Osteoblast (primary cell): Measurements from ENCODE around the gene HDHD5. TPM values are rescaled to one million over a fixed set of nuclear protein-coding genes. Genes with fewer than 3 reads are reported as not detected.
A peak's percentile ranks its signal among the peaks of the same experiment; 100 is the strongest.

Source experiments
- DNase-seq: peaks from one replicate; pipeline ENCODE4 v3.0.0; 2011; ENCODE audit warnings: low spot score, mixed read lengths; ENCODE audit not compliant: insufficient read length; ENCODE audit errors: missing footprints
- H2AFZ ChIP-seq: 2 replicates; pipeline ENCODE4 v1.6.0; 2011; ENCODE audit warnings: mild to moderate bottlenecking, low read length
- H3K27ac ChIP-seq: 2 replicates; pipeline ENCODE4 v1.5.1; 2011; ENCODE audit warnings: mild to moderate bottlenecking, low read depth, low read length, moderate library complexity
- H3K27me3 ChIP-seq: 2 replicates; pipeline ENCODE4 v1.6.0; 2012; ENCODE audit warnings: mild to moderate bottlenecking, control low read depth, inconsistent platforms, low read length, moderate library complexity; ENCODE audit not compliant: insufficient read depth
- H3K36me3 ChIP-seq: 2 replicates; pipeline ENCODE4 v1.5.1; 2011; ENCODE audit warnings: mild to moderate bottlenecking, low read length, control low read depth, moderate library complexity; ENCODE audit not compliant: insufficient read depth
- H3K4me1 ChIP-seq: 2 replicates; pipeline ENCODE4 v1.5.1; 2011; ENCODE audit warnings: mild to moderate bottlenecking, low read length, control low read depth, moderate library complexity; ENCODE audit not compliant: insufficient read depth
- H3K4me2 ChIP-seq: 2 replicates; pipeline ENCODE4 v1.6.0; 2011; ENCODE audit warnings: mild to moderate bottlenecking, low read length; ENCODE audit not compliant: insufficient read depth
- H3K4me3 ChIP-seq: fragments of 200-600 bp; sonication (generic); 3 replicates; pipeline ENCODE4 v1.5.1; 2012; ENCODE audit warnings: mild to moderate bottlenecking, low read length, inconsistent platforms; ENCODE audit not compliant: insufficient read depth
- H3K79me2 ChIP-seq: 2 replicates; pipeline ENCODE4 v1.6.0; 2012; ENCODE audit warnings: mild to moderate bottlenecking, low read length, control low read depth, inconsistent platforms; ENCODE audit not compliant: insufficient read depth
- H3K9me3 ChIP-seq: 2 replicates; pipeline ENCODE4 v1.5.1; 2011; ENCODE audit warnings: low read depth, low read length, control low read depth
- H4K20me1 ChIP-seq: 2 replicates; pipeline ENCODE4 v1.6.0; 2012; ENCODE audit warnings: mild to moderate bottlenecking, low read length, control low read depth; ENCODE audit not compliant: insufficient read depth
- total RNA-seq: library from RNA; depleted of rRNA; stranded (reverse); fragments of >200 nt; gene quantifications from 2 replicates; pipeline ENCODE4 v1.2.3, GENCODE V29; 2012
- TF ChIP-seq, protein P1 (sequence below): IDR thresholded peaks from 2 replicates; pipeline ENCODE4 v1.5.1; 2011; ENCODE audit warnings: mild to moderate bottlenecking, low read depth, low read length, moderate library complexity; ENCODE audit errors: extremely low read depth

HDHD5 gene
- total RNA-seq, 1 donor, result 31.8 TPM

DNA sequence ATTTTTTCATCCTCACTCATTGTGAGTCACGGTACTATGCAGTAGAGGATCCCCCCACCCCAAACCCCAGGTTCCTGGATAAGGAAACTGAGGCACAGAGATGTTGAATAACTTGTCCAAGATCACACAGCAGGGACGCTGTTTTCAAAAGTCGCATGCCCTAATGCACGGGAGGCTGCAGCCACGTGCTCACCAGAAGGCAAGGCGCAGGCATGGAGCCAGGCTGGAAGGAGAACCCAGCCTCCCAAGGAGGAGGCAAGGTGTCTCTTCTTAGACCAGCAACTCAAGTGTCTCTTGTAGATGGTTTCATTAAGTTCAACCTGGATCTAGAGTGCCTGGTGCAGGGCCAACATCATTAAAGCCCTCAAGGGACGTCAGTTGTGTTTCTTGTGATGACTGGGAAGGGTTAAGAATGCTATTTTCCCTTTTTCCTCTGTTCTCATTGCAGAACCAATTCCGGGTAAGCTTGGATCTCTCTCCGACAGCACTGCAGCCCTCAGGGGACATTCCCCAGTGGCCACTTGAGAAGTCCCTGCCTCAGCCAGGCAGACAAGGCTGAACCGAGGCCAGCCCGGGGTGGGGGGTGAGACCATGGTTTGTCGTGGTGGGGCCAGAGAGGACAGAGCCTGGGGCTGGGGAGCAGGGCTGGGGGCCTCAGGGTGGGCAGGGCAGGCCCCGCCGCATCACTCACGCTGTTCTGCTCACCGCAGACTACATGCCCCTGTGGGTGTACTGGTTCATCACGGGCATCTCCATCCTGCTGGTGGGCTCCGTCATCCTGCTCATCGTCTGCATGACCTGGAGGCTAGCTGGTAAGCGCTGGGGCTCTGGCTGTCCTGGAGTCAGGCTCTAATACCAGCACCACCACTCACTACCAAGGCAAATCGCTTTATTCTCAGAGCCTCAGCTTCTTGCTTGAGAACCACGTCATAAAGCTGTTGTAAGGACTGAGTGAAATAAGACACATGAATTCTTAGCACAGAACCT is 53.6 kb downstream of the HDHD5 start:
- H3K4me1 ChIP-seq, result no peaks in the 10 kb centered on the region

DNA sequence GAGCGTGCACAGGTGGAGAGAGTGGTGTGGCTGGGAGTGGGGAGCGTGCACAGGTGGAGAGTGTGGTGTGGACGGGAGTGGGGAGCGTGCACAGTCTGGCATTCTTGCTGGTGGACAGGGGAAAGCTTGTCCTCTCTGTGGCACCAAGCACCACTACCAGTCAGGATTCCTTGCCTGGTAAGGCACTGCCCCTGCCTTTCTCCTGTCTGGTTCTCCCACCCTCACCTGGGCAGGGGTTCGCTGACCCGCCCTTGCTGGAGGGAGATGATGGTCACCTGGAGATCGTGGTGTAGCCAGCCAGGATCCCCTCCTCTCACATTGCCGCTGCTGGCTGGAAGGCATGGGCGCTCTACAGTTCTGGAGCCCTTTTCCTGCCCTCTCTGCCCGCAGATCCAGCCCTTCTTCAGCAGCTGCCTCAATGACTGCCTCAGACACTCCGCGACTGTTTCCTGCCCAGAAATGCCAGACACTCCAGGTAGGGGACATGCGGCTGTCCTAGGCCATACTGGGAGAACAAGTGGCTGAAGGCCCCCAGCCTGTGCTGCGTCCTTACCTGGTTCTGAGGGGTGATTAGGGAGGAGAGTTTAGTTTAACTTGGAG is 54.6 kb downstream of the HDHD5 start:
- Histone ChIP-seq H3K27ac (no peak overlapping the region), H4K20me1 (no peaks in the 10 kb centered on the region), H3K79me2 (no peaks in the 10 kb centered on the region)

More for the DNA sequence above, 53.6 kb downstream of the HDHD5 start:
- Histone ChIP-seq H3K27ac (no peak overlapping the region), H3K9me3 (no peaks in the 10 kb centered on the region), H3K4me2 (no peak overlapping the region), H3K36me3 (peaks cover 16% of the 10 kb centered on the region), H3K4me3 (no peak overlapping the region), H2AFZ (no peak overlapping the region), H3K79me2 (no peaks in the 10 kb centered on the region), H3K27me3 (no peaks in the 10 kb centered on the region), H4K20me1 (no peaks in the 10 kb centered on the region)
- TF ChIP-seq, protein P1, sequence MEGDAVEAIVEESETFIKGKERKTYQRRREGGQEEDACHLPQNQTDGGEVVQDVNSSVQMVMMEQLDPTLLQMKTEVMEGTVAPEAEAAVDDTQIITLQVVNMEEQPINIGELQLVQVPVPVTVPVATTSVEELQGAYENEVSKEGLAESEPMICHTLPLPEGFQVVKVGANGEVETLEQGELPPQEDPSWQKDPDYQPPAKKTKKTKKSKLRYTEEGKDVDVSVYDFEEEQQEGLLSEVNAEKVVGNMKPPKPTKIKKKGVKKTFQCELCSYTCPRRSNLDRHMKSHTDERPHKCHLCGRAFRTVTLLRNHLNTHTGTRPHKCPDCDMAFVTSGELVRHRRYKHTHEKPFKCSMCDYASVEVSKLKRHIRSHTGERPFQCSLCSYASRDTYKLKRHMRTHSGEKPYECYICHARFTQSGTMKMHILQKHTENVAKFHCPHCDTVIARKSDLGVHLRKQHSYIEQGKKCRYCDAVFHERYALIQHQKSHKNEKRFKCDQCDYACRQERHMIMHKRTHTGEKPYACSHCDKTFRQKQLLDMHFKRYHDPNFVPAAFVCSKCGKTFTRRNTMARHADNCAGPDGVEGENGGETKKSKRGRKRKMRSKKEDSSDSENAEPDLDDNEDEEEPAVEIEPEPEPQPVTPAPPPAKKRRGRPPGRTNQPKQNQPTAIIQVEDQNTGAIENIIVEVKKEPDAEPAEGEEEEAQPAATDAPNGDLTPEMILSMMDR, result no peak
- DNase-seq, result peak; percentile 80

DNA sequence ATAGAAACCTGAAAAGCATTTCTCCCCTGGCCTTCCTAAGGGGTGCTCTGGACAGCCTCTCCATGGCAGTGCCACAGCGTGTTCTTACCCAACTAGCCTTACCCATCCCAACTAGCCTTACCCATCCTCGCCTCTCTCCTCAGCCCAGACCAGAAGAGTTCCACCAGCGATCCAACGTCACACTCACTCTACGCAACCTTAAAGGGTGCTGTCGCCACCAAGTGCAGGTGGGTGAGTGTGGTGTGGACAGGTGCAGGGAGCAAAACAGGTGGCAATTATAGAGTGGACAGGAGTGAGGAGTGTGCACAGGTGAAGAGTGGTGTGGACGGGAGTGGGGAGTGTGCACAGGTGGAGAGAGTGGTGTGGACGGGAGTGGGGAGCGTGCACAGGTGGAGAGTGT is 55.7 kb downstream of the HDHD5 start:
- TF ChIP-seq, protein P1, result no peak
- Histone ChIP-seq H3K79me2 (no peaks in the 10 kb centered on the region), H3K4me1 (no peaks in the 10 kb centered on the region), H3K27ac (no peak overlapping the region), H2AFZ (no peak overlapping the region), H3K9me3 (no peaks in the 10 kb centered on the region), H3K36me3 (peaks cover 28% of the 10 kb centered on the region), H4K20me1 (no peaks in the 10 kb centered on the region), H3K4me2 (no peak overlapping the region), H3K27me3 (no peaks in the 10 kb centered on the region), H3K4me3 (no peak overlapping the region)
- peak; percentile 50 for DNase-seq

More for the DNA sequence above, 54.6 kb downstream of the HDHD5 start:
- H3K4me3 ChIP-seq, result no peak overlapping the region
- no peak overlapping the region for H3K4me2 ChIP-seq
- no peaks in the 10 kb centered on the region for H3K4me1 ChIP-seq
- no peak overlapping the region for H2AFZ ChIP-seq
- H3K36me3 ChIP-seq, result peaks cover 20% of the 10 kb centered on the region
- DNase-seq, result peak; percentile 67
- TF ChIP-seq, protein P1, result no peak
- H3K27me3 ChIP-seq, result no peaks in the 10 kb centered on the region
- H3K9me3 ChIP-seq, result no peaks in the 10 kb centered on the region

DNA sequence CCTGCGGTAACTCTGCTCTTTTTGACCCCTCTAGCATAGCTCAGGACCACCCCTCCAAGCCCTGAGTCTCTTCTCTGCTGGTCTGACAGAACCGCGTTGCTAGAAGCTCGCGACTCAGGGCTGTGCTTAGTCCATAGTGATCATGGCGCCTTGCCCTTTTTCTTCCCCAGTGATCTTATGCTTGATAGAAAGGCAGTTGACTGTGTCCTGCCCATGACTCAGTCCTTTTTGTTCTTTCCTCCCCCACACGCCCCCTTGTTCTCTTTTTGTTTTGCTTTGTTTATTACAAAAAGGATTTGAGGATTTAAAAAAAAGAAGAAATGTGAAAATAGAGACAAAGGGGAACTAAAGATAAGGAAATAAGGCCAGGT is 56.8 kb downstream of the HDHD5 start:
- DNase-seq, result peak; percentile 70
- Histone ChIP-seq H3K9me3 (no peaks in the 10 kb centered on the region), H3K4me1 (no peaks in the 10 kb centered on the region), H3K36me3 (peaks cover 28% of the 10 kb centered on the region), H3K4me2 (no peak overlapping the region), H3K27me3 (no peaks in the 10 kb centered on the region), H4K20me1 (no peaks in the 10 kb centered on the region), H3K27ac (no peak overlapping the region), H3K79me2 (no peaks in the 10 kb centered on the region), H2AFZ (no peak overlapping the region), H3K4me3 (no peak overlapping the region)
- TF ChIP-seq, protein P1, result no peak
